ENCODE data around the gene KRT15.
"Not testable (repeated sequence)": the region's sequence is repeated elsewhere in the genome, so short reads cannot be mapped to it uniquely, and the experiment has no call there.

GRCh38 chr17:41542786-41543185 lies 24.1 kb upstream of the KRT15 start:
- not testable (repeated sequence) for TF ChIP-seq CTCF (optimal IDR thresholded peaks at IDR 0.05 in 1 of 3, IDR thresholded peaks at IDR 0.05 in 1 of 3, conservative IDR thresholded peaks at IDR 0.05 in 1 of 3; ENCODE audit: extremely low read depth in 1 of 3, insufficient read depth in 2 of 3, low read length in 3 of 3); EZH2 (IDR thresholded peaks at IDR 0.05; ENCODE audit: low read length)
